HL-60 (cell line): ENCODE data around the gene ZNF124. TPM values are rescaled to one million over a fixed set of nuclear protein-coding genes. Genes with fewer than 3 reads are reported as not detected.

Experiments used
- DNase-seq, 2 experiments: peaks; one replicate each; pipeline ENCODE4 v3.0.0-alpha.2; 2010 to 2020; ENCODE audit warnings: low read depth in 1 of 2, low spot score in 1 of 2
- H3K27ac ChIP-seq: fragments of 250-450 bp; sonication (Bioruptor Pico); replicated peaks from 2 replicates; pipeline ENCODE4 v1.5.1; 2020; ENCODE audit warnings: mild to moderate bottlenecking, moderate library complexity
- H3K27me3 ChIP-seq: fragments of 250-450 bp; sonication (Bioruptor Pico); 2 replicates; pipeline ENCODE4 v1.5.1; 2021; ENCODE audit warnings: mild to moderate bottlenecking, moderate library complexity; ENCODE audit not compliant: insufficient read depth, poor library complexity, severe bottlenecking
- H3K4me3 ChIP-seq: replicated peaks from 2 replicates; pipeline ENCODE4 v1.5.1; 2011; ENCODE audit warnings: mild to moderate bottlenecking, control low read depth, low read length; ENCODE audit not compliant: insufficient read depth
- GABPA ChIP-seq: IDR thresholded peaks from 2 replicates; pipeline ENCODE4 v1.6.1; 2012; ENCODE audit warnings: low read depth
- POLR2AphosphoS5 ChIP-seq: IDR thresholded peaks from 2 replicates; pipeline ENCODE4 v1.6.1; 2012; ENCODE audit warnings: low read depth
- SPI1 ChIP-seq: IDR thresholded peaks from 2 replicates; pipeline ENCODE4 v1.6.1; 2012; ENCODE audit warnings: low read depth, mild to moderate bottlenecking, borderline replicate concordance
- microRNA-seq: library from miRNA; unstranded; fragments of <30 nt; microRNA quantifications from one replicate; pipeline ENCODE4, GENCODE V29; 2018
- TF ChIP-seq, protein P1 (sequence below): IDR thresholded peaks from 2 replicates; pipeline ENCODE4 v1.6.1; 2012; ENCODE audit warnings: low read depth; ENCODE audit not compliant: insufficient replicate concordance
- TF ChIP-seq, protein P2 (sequence below): IDR thresholded peaks from one replicate; pipeline ENCODE4 v1.5.1; 2011; ENCODE audit warnings: low read length, control low read depth, inconsistent platforms; ENCODE audit not compliant: insufficient read depth

ZNF124 gene

GRCh38 chr1:247110627-247111258 lies 61.1 kb downstream of the ZNF124 start:
- Histone ChIP-seq H3K27me3 (peaks cover 13% of the 10 kb centered on the region), H3K4me3 (no peak overlapping the region; the same call in 1 of the 2 replicates), H3K27ac (no peak overlapping the region)
- TF ChIP-seq POLR2AphosphoS5 = no peak
- TF ChIP-seq GABPA = no peak
- DNase-seq = no peak

- no peak overlapping the region for H3K4me3 ChIP-seq
- DNase-seq = no peak
- peaks cover 13% of the 10 kb centered on the region for H3K27me3 ChIP-seq
- TF ChIP-seq GABPA = no peak
- H3K27ac ChIP-seq = no peak overlapping the region
These were observed 64.1 kb downstream of the ZNF124 start for GRCh38 chr1:247107694-247108093.

- no peak for TF ChIP-seq GABPA
- TF ChIP-seq POLR2AphosphoS5 = no peak
- TF ChIP-seq SPI1 = no peak
- TF ChIP-seq, protein P1, sequence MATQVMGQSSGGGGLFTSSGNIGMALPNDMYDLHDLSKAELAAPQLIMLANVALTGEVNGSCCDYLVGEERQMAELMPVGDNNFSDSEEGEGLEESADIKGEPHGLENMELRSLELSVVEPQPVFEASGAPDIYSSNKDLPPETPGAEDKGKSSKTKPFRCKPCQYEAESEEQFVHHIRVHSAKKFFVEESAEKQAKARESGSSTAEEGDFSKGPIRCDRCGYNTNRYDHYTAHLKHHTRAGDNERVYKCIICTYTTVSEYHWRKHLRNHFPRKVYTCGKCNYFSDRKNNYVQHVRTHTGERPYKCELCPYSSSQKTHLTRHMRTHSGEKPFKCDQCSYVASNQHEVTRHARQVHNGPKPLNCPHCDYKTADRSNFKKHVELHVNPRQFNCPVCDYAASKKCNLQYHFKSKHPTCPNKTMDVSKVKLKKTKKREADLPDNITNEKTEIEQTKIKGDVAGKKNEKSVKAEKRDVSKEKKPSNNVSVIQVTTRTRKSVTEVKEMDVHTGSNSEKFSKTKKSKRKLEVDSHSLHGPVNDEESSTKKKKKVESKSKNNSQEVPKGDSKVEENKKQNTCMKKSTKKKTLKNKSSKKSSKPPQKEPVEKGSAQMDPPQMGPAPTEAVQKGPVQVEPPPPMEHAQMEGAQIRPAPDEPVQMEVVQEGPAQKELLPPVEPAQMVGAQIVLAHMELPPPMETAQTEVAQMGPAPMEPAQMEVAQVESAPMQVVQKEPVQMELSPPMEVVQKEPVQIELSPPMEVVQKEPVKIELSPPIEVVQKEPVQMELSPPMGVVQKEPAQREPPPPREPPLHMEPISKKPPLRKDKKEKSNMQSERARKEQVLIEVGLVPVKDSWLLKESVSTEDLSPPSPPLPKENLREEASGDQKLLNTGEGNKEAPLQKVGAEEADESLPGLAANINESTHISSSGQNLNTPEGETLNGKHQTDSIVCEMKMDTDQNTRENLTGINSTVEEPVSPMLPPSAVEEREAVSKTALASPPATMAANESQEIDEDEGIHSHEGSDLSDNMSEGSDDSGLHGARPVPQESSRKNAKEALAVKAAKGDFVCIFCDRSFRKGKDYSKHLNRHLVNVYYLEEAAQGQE = no peak
- TF ChIP-seq, protein P2, sequence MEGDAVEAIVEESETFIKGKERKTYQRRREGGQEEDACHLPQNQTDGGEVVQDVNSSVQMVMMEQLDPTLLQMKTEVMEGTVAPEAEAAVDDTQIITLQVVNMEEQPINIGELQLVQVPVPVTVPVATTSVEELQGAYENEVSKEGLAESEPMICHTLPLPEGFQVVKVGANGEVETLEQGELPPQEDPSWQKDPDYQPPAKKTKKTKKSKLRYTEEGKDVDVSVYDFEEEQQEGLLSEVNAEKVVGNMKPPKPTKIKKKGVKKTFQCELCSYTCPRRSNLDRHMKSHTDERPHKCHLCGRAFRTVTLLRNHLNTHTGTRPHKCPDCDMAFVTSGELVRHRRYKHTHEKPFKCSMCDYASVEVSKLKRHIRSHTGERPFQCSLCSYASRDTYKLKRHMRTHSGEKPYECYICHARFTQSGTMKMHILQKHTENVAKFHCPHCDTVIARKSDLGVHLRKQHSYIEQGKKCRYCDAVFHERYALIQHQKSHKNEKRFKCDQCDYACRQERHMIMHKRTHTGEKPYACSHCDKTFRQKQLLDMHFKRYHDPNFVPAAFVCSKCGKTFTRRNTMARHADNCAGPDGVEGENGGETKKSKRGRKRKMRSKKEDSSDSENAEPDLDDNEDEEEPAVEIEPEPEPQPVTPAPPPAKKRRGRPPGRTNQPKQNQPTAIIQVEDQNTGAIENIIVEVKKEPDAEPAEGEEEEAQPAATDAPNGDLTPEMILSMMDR = no peak
- DNase-seq = no peak
- Histone ChIP-seq H3K27me3 (peaks cover 5% of the 10 kb centered on the region), H3K4me3 (no peak overlapping the region), H3K27ac (no peak overlapping the region)
These were observed 65.9 kb downstream of the ZNF124 start for GRCh38 chr1:247105966-247106365.

Small RNA genes lying within 50 kb of the gene (microRNA-seq; reads per million reads assigned to microRNA genes)
- gene MIR3916 = not detected
